Prostate gland (tissue), 2 donors: ENCODE data around the gene KANSL3.

Experiments used
- POLR2A ChIP-seq: fragments of 450-650 bp; IDR thresholded peaks from one replicate; pipeline ENCODE4 v1.6.1; 2016; ENCODE audit warnings: antibody characterized with exemption, mild to moderate bottlenecking
- TF ChIP-seq, protein P1 (sequence below), 4 experiments: fragments of 200-600 bp in 2 of 4; fragments of 450-650 bp in 2 of 4; sonication (generic) in 2 of 4; IDR thresholded peaks; 1 replicate in 3 of 4; 2 replicates in 1 of 4; pipeline ENCODE4 v1.5.1; 2016 to 2019; ENCODE audit warnings: antibody characterized with exemption in 4 of 4, mild to moderate bottlenecking in 2 of 4, moderate library complexity in 2 of 4

GRCh38 chr2:96587843-96588242, 50.3 kb downstream of the KANSL3 start:
- TF ChIP-seq, protein P1, sequence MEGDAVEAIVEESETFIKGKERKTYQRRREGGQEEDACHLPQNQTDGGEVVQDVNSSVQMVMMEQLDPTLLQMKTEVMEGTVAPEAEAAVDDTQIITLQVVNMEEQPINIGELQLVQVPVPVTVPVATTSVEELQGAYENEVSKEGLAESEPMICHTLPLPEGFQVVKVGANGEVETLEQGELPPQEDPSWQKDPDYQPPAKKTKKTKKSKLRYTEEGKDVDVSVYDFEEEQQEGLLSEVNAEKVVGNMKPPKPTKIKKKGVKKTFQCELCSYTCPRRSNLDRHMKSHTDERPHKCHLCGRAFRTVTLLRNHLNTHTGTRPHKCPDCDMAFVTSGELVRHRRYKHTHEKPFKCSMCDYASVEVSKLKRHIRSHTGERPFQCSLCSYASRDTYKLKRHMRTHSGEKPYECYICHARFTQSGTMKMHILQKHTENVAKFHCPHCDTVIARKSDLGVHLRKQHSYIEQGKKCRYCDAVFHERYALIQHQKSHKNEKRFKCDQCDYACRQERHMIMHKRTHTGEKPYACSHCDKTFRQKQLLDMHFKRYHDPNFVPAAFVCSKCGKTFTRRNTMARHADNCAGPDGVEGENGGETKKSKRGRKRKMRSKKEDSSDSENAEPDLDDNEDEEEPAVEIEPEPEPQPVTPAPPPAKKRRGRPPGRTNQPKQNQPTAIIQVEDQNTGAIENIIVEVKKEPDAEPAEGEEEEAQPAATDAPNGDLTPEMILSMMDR (IDR thresholded peaks at IDR 0.05): no peak
- TF ChIP-seq POLR2A: no peak
